COLO668 (cell line): ENCODE measurements around the gene DOK4.
"Not testable (repeated sequence)": the region's sequence is repeated elsewhere in the genome, so short reads cannot be mapped to it uniquely, and the experiment has no call there.

Experiments
- DNase-seq: peaks from one replicate; lab custom pipeline; 2025; ENCODE audit not compliant: unreplicated experiment; lab: John Stamatoyannopoulos, UW

Gene DOK4

DNA sequence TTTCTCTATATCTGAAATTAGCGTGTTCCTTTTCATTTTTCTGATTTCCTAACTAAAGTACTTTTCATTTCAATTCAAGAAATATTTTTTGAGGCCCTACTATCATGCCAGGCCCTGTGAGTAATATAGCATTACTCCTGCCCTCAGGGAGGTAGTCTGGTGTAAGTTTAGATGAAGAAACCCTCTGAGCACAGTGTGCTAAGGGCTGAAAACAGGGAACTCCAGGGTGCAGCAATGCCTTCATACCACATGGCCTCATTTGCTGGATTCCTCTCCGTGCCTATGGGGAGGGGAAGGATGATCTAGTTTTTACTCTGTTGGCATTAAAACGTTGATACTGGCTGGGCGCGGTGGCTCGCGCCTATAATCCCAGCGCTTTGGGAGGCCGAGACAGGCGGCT, 34.3 kb downstream of the DOK4 start:
- DNase-seq: no peak

DNA sequence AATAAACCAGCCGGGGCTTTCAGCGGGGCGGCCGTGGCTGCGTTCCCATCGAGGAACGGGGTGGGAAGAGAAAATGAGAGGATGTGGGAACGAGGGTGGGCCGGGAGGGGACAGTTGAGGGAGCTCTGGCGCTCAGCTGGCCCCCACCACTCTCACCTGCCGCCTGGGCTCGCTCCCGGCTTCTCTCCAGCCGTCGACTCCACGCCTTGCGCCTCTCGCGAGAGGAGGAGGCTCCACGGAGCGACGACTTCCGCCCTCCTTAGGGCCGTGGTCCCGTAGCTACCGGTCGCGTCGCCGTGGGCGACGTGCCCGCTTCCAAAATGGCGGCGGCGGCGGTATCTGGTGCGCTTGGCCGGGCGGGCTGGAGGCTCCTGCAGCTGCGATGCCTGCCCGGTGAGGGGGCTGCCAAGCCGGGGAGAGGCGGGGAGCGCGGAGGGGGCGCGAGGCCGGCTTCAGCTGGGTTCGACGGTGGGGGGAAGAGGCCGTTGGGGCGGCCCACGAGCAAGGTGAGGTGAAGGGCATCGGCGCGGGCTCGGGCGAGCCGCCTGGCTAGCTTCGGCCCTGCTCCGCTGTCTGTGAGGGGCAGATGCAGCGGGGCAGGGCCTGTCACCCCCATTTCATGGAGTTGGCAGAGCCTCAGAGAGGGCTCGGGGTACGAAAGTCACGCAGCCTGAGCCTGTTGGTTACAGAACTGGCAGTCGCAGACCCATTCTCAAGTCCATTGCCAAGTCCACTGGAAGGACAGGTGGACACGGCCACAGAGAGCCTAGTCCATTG, 38.9 kb downstream of the DOK4 start, which contains the start of the genes CIAPIN1 and COQ9:
Gene CIAPIN1 (minus strand): TSS at position 200 of the 777 bp plus-strand sequence. CDS start 6,457 bp downstream, outside the sequence.
Gene COQ9 (plus strand): TSS at position 294 of the 777 bp plus-strand sequence. CDS start 27 bp downstream, at position 321.
- DNase-seq: peak; percentile 97

DNA sequence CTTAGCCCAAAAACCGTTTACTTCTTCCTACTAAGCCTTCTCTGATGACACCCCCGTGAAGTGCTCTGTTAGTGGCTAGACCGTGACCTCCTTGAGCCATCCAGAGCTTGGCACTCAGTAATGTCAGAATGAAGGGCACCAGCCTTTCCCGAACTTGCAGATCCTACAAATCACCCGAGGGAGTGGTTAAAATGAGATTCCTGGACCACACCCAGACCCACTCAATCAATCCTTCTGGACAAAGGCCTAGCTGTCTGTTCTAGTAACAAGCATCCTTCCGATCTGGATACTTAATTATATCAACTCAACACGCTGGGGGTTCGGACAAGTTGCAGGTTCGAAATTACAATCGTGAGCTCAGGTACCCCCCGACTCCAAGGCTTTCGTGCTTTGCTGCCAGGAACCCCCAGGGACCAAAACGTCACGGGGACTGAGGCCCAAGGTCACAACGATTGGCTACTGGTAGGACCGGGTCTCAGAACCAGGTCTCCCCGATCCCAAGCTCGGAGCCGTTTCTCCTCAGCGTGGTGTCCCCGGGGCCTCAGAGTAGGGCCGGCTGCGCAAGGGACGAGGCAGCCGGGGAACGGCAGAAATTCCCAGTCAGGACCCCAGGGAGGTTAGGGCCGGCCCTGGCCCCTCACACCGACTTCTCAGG, 39.6 kb downstream of the DOK4 start:
- peak; percentile 52 for DNase-seq

DNA sequence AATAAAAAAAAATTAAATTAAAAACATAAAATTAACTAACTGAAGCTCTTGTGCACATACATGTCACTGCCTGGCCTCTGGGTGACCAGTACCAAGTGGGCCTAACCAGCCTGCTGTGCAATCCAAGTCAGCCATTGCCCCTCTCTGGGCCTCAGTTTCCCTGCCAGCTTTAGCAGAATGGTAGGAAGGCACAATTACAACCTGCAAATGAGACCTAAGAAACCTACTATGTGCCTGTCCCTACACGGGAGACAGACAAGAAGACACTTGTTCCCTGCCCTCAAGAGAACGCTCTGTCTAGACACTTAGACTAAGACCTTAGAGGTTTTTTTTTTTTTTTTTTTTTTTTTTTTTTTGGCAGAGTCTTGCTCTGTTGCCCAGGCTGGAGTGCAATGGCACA, 40.8 kb downstream of the DOK4 start:
- no peak for DNase-seq

DNA sequence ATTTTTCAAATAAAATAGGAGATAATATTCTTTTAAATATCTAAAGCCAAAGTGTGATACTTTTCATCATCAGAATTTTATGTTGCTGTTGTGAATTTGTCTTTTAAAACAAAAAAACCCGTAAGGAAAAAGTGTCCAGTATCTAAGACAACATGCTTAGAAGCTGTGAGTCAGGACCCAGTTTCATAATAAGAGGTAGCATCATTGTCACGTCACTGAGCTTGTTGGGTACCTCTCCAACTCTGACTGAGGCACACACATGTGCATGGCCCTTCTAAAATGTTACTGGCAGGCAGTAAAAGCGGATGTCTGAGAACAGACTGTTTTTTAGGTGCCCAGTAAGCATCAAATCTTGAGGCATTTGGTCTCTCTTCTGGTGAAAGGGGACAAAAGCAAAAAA, 41.6 kb downstream of the DOK4 start:
- DNase-seq: no peak

DNA sequence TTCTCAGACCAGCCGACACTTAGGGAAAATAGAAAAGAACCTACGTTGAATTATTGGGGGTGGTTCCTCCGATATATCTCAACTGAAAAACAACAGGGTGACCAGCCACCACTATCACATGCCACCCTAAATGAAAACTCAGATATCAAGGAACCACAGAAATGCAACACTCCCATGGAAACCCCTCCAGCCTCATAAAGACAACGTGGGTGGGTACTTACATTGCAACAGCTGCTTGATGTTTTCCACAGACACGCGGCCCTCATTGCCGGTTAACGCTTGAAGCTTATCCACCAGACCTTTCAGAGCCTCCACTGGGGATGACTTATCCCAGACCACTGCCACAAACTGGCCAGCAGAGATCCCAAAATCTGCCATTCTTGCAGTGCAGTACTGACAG, 45.7 kb downstream of the DOK4 start:
- not testable (repeated sequence) for DNase-seq

DNA sequence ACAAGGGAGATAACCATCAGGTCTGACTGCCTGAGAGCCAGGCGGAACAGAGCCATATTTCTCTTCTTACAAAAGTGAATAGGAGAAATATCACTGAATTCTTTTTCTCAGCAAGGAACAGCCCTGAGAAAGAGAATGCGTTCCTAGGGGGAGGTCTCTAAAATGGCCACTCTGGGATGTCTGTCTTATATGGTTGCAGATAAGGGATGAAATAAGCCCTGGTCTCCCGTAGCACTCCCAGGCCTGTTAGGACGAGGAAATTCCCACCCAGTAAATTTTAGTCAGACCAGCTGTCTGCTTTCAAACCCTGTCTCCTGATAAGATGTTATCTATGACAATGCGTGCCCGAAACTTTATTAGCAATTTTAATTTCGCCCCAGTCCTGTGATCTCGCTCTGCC, 46.3 kb downstream of the DOK4 start:
- DNase-seq: not testable (repeated sequence)

DNA sequence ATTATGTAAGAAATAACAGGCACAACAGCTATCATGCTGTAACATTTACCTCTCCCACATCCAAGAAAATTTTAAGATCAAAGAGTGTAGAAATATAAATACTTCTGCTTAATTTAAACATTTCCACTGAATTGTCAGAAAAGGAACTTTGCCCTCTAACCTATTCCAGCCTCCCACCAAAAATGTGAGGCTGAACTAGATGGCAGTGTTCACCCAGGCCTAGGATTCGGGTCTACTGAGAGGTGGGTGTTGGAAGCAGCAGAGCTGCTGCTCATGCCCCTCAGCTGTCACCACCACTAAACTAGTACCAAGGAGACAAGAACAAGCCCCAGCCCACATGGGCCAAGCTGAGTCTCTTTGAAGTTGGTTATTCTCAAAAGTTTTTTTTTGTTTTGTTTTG, 50.5 kb downstream of the DOK4 start:
- no peak for DNase-seq

DNA sequence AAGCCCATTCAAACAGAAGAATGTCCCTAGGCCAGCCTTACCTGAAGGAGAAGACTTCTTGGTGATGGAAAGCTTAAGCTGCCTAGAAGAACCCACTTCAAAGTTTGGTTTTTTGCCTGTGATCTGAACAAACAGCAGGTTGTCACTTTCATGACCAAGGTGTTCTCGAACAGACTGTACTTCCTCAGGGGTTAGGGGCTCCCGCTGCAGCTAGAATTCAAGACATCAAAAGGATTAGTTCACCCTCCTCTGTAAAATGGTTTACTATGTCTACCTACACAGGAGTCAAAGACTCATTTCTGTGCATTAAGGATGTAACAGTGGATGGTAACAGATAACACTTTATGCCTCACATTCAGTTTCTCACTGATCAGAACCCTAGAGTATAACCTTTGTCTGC, 52.3 kb downstream of the DOK4 start:
- DNase-seq: no peak

DNA sequence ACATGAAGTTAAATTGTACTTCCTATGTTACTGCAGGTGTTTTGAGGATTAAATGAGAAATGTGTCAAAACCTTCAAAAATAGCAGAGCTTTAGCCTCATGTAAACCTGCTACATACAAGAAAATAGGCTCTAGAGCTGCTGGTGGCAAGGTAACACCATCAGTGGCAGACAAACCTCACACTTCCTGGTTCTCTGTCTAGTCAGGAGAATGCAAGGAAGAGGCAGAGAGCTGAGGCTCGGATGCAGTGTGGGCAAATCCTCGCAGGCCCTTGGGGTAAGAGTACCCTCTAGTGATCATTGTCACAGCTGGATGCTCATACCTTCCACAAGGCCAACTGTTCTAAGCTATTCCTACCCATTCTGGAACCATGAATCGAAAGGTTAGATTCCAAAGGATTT, 53.3 kb downstream of the DOK4 start:
- no peak for DNase-seq

DNA sequence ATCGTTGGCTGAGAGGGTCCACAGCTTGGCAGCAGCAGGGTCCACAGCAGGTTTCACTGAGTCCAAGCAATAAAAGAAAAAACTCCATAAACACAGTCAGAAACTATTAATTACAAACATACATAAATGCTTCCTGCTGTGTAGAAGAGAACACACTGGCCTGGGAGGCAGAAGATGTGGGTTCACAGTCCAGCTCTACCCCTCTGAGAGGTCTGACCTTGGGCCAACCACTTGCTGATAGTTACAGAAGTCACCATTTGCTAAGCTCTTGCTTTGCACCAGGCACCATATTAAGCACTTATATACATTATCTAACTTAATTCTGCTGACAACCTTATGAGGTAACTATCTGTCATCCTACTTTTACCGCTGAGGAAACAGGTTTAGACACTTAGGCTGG, 53.8 kb downstream of the DOK4 start:
- DNase-seq: no peak

DNA sequence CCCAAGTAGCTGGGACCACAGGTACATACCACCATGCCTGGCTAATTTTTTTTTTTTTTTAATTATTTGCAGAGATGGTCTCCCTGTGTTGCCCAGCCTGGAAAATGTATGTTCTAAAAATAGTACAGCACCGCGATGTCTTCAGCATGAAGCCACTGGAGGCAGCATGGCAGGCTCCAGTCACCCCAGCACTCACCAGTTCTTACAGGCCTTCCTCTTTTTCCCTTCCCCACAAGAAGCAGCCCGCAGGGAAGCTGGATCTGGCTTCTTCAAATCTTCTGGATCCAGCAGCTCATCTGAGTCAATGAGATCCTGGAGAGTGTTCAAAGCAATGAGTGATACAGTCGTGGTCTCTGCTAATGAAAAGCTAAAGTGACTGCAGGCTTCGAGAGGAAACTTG, 55.3 kb downstream of the DOK4 start:
- DNase-seq: no peak

DNA sequence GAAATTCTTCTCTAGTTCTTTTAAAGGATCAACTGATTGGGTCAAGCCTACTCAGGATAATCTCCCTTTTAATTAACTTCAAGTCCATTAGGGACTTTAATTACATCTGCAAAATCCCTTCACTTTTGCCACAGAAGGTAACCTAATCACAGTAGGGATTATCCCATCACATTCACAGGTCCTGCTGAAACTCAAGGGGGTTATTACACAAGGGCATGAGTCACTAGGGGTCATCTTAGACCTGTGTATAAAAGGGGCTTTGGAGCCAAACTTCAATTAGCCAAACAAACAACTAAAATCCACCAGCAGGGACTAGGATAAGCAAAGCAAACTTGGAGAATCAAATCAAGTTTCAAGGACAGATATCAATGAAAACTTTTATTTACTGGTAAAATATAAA, 58.5 kb downstream of the DOK4 start:
- no peak for DNase-seq

DNA sequence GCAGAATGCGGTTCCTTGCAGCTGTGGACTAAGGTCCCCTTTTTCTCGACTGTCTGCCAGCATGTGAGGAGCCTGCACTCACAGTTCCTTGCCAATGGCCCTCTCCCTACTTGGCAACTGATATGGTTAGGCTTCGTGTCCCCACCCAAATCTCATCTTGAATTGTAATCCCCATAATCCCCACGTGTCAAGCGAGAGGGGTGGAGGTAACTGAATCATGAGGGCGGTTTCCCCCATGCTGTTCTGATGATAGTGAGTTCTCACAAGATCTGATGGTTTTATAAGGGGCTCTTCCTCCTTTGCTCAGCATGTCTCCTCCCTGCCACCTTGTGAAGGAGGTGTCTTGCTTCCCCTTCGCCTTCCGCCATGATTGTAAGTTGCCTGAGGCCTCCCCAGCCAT, 59.0 kb downstream of the DOK4 start:
- no peak for DNase-seq

DNA sequence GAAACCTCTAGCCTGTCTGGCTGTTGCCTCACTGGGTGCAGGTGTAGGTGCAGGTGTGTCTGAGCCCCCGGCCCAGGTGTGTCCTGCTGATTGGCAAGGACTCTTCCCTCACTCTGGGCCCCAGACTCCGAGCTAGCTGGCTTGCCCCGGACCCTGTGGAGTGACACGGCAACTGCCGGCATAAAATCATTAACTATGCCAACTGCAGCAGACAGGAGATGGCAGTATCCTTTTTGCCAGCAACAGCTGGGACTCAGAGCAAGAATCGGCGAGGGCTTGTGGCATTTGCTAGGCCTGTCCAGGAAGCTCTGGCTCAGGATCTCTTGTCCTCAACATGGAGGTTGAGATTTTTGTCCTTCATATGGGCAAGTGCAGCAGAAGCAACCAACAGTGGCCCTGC, 59.9 kb downstream of the DOK4 start:
- no peak for DNase-seq

DNA sequence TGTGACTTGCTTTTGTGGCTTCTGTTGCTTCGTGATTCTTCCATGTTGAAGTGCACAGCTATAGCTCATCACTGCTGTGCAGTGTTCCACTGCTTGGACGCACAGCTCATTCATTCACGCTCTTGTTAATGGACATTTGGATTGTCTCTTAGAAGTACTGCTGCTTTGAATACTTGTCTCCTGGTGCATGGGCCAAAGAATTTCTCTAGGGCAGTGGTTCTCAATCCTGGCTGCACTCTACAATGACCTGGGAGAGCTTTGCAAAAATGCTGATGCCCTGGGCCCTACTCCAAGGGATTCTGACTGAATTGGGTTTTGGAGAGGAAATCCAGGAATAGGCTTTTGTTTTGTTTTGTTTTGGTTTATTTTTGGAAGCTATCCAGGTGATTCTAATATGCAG, 61.7 kb downstream of the DOK4 start:
- no peak for DNase-seq

DNA sequence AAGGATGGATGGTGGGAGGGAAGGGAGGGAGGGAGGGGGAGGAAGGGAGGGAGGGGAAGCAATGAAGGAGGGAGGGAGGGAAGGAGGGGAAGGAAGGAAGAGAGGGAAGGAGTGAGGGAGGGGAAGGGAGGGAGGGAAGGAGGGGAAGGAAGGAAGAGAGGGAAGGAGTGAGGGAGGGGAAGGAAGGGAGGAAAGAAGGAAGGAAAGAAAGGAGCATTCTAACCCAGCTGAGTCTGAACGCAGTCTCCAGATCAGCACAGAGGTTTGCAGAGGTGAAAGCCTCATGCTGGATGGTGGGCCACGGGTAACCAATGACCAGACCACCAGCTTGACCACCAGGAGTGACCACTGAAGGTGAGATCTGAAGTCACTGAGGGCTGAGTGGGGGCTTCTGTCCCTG, 63.1 kb downstream of the DOK4 start:
- DNase-seq: no peak

DNA sequence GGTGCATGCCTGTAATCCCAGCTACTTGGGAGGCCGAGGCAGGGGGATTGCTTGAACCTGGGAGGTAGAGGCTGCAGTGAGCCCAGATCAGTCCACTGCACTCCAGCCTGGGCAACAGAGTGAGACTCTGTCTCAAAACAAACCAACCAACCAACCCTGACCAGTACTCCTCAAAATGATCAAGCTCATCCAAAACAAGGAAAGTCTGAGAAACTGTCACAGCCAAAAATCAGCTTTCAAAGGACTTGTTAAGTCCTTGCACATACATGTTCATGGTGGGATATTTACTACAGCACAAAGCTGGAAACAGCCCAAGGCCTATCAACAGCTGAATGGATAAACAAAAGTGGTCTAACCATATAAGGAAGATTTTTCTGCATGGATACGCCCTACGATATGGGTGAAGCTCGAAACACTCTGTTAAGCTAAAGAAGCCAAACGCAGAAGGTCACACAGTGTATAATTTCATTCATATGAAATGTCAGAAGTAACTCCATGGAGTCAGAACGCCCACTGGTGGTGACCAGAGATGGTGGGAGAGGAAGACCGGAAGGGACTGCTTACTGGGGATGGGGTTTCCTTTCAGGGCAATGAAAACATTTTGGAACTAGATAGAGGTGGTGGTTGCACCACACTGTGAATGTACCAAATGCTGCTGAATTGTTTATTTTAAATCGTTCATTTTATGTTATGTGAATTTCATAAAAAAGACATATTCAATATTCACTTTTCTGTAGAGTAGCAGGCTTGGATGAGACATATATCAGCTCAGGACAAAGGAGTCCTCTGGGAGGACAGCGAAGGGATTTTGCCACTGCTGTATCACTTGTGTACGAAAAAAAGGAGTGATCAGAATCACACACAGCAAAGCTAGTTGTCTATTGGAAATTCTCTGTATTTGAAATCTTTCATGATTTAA, 64.0 kb downstream of the DOK4 start:
- DNase-seq: peak; percentile 72
